ENCODE measurements around the gene CDK10. TPM values are rescaled to one million over a fixed set of nuclear protein-coding genes. Genes with fewer than 3 reads are reported as not detected.

The CDK10 gene
- total and polyA plus RNA-seq, 7 donors, result 23.0 to 47.8 (median 31.5) TPM

GRCh38 chr16:89646270-89646669, 40.2 kb upstream of the CDK10 start:
- intact Hi-C loops (cut with DNase I), result no loop called here
- TF ChIP-seq CTCF (IDR thresholded peaks at IDR 0.05), result no peak

GRCh38 chr16:89646906-89647305, 39.6 kb upstream of the CDK10 start:
- Histone ChIP-seq H3K4me3 (no peak overlapping the region), H3K27ac (no peak overlapping the region), H3K4me1 (no peaks in the 10 kb centered on the region), H3K27me3 (ENCODE audit: insufficient read depth in 3 of 3, low read length in 2 of 3) (no peaks in the 10 kb centered on the region), H3K36me3 (ENCODE audit: insufficient read depth in 1 of 2, low read depth in 1 of 2) (peaks cover 6 to 52% of the 10 kb centered on the region in 2 donors), H3K9me3 (no peaks in the 10 kb centered on the region)
- TF ChIP-seq CTCF (IDR thresholded peaks at IDR 0.05), result no peak
- intact Hi-C loops (cut with DNase I), result no loop called here
- no peak for DNase-seq
- 90 to 97% (median 90%) methylated on average over 12 of the region's 12 CpGs for WGBS, 3 donors
- no peak for ATAC-seq

More at GRCh38 chr16:89646270-89646669, 40.2 kb upstream of the CDK10 start:
- 93 to 96% (median 95%) methylated on average over 22 of the region's 22 CpGs for WGBS, 3 donors
- Histone ChIP-seq H3K9me3 (no peaks in the 10 kb centered on the region), H3K27me3 (ENCODE audit: insufficient read depth in 3 of 3, low read length in 2 of 3) (no peaks in the 10 kb centered on the region), H3K27ac (no peak overlapping the region), H3K4me3 (no peak overlapping the region), H3K36me3 (ENCODE audit: insufficient read depth in 1 of 2, low read depth in 1 of 2) (peaks cover 6 to 46% of the 10 kb centered on the region in 2 donors), H3K4me1 (no peaks in the 10 kb centered on the region)
- no peak for ATAC-seq
- DNase-seq, result no peak

- Histone ChIP-seq H3K4me3 (no peak overlapping the region), H3K27ac (no peak overlapping the region), H3K4me1 (peaks cover 4% of the 10 kb centered on the region), H3K9me3 (no peaks in the 10 kb centered on the region), H3K36me3 (ENCODE audit: insufficient read depth in 1 of 2, low read depth in 1 of 2) (peaks cover 5 to 41% of the 10 kb centered on the region in 2 donors), H3K27me3 (ENCODE audit: insufficient read depth in 3 of 3, low read length in 2 of 3) (no peaks in the 10 kb centered on the region)
- WGBS, 3 donors, result 88 to 92% (median 90%) methylated on average over 14 to 15 of the region's 15 CpGs
- no peak for DNase-seq
- no peak for ATAC-seq
- TF ChIP-seq CTCF (IDR thresholded peaks at IDR 0.05), result no peak
- intact Hi-C loops (cut with DNase I), result no loop called here
Measured at GRCh38 chr16:89651584-89651983, 34.9 kb upstream of the CDK10 start.

- intact Hi-C loops (cut with DNase I), result no loop called here
- DNase-seq, result no peak
Measured at GRCh38 chr16:89653656-89654295, 32.7 kb upstream of the CDK10 start.

More at GRCh38 chr16:89653656-89654295, 32.7 kb upstream of the CDK10 start:
- Histone ChIP-seq H3K4me1 (peaks cover 13% of the 10 kb centered on the region), H3K36me3 (ENCODE audit: insufficient read depth in 1 of 2, low read depth in 1 of 2) (peaks cover 2 to 33% of the 10 kb centered on the region in 2 donors), H3K27ac (no peak overlapping the region), H3K27me3 (ENCODE audit: insufficient read depth in 3 of 3, low read length in 2 of 3) (no peaks in the 10 kb centered on the region), H3K4me3 (no peak overlapping the region), H3K9me3 (no peaks in the 10 kb centered on the region)
- no peak for TF ChIP-seq CTCF (IDR thresholded peaks at IDR 0.05)
- 79 to 84% (median 81%) methylated on average over 10 of the region's 10 CpGs for WGBS, 3 donors
- ATAC-seq, result no peak
